Type B pancreatic cell (in vitro differentiated cells): Measurements from ENCODE around the gene MAMDC4. TPM values are rescaled to one million over a fixed set of nuclear protein-coding genes. Genes with fewer than 3 reads are reported as not detected.

Experiments used
- DNase-seq: peaks from one replicate; pipeline ENCODE4 v3.0.0; 2021; ENCODE audit warnings: mixed read lengths; ENCODE audit not compliant: unreplicated experiment; ENCODE audit errors: extremely low spot score
- H3K27ac Mint-ChIP-seq: 2 replicates; pipeline ENCODE4 v1.8.0; 2021; ENCODE audit warnings: mild to moderate bottlenecking, mixed read lengths
- H3K27me3 Mint-ChIP-seq: 2 replicates; pipeline ENCODE4 v1.8.0; 2021; ENCODE audit warnings: mixed read lengths
- H3K36me3 Mint-ChIP-seq: 2 replicates; pipeline ENCODE4 v1.8.0; 2021; ENCODE audit warnings: mixed read lengths
- H3K4me1 Mint-ChIP-seq: one replicate; pipeline ENCODE4 v1.8.0; 2021; ENCODE audit warnings: mixed read lengths; ENCODE audit not compliant: unreplicated experiment
- H3K4me3 Mint-ChIP-seq: 2 replicates; pipeline ENCODE4 v1.8.0; 2021; ENCODE audit warnings: mild to moderate bottlenecking, mixed read lengths
- H3K9me3 Mint-ChIP-seq: 2 replicates; pipeline ENCODE4 v1.8.0; 2021; ENCODE audit warnings: mixed read lengths
- total RNA-seq: library from RNA; stranded (reverse); gene quantifications from 2 replicates; pipeline ENCODE4 v1.2.1, GENCODE V29; 2021; ENCODE audit warnings: low replicate concordance
- TF ChIP-seq, protein P1 (sequence below): fragments of 200-600 bp; sonication (generic); conservative IDR thresholded peaks from 2 replicates; pipeline ENCODE4 v1.5.0; 2021; ENCODE audit warnings: antibody characterized with exemption, mild to moderate bottlenecking

MAMDC4 gene
- total RNA-seq, 1 donor from 2014 or later, result 29.1 TPM

DNA sequence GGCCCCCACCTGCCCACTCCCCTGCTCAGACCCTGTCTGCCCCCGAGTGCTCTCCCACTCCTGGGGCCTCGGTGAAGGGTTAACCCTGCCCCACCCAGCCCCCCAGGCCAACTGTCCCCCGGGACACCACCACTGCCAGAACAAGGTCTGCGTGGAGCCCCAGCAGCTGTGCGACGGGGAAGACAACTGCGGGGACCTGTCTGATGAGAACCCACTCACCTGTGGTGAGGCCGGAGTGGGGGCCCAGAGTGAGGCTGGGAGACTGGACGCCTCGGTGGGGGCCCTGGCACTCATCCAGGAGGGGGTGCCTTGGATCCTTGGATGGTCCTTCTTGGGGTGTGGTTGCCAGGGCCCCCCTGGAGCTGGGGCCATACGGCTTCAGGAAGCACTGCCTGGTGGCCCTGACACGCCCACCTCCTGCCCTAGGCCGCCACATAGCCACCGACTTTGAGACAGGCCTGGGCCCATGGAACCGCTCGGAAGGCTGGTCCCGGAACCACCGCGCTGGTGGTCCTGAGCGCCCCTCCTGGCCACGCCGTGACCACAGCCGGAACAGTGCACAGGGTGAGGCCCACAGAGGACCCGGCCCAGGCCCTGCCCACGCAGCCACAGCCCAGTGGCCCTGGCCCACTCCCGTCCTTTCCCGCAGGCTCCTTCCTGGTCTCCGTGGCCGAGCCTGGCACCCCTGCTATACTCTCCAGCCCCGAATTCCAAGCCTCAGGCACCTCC lies 2.1 kb downstream of the MAMDC4 start:
- Mint-ChIP-seq H3K4me1 (no peaks in the 10 kb centered on the region), H3K36me3 (no peaks in the 10 kb centered on the region), H3K4me3 (no peak overlapping the region), H3K27ac (no peak overlapping the region), H3K27me3 (no peaks in the 10 kb centered on the region), H3K9me3 (no peaks in the 10 kb centered on the region)
- DNase-seq, result no peak
- TF ChIP-seq, protein P1, sequence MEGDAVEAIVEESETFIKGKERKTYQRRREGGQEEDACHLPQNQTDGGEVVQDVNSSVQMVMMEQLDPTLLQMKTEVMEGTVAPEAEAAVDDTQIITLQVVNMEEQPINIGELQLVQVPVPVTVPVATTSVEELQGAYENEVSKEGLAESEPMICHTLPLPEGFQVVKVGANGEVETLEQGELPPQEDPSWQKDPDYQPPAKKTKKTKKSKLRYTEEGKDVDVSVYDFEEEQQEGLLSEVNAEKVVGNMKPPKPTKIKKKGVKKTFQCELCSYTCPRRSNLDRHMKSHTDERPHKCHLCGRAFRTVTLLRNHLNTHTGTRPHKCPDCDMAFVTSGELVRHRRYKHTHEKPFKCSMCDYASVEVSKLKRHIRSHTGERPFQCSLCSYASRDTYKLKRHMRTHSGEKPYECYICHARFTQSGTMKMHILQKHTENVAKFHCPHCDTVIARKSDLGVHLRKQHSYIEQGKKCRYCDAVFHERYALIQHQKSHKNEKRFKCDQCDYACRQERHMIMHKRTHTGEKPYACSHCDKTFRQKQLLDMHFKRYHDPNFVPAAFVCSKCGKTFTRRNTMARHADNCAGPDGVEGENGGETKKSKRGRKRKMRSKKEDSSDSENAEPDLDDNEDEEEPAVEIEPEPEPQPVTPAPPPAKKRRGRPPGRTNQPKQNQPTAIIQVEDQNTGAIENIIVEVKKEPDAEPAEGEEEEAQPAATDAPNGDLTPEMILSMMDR, result no peak

DNA sequence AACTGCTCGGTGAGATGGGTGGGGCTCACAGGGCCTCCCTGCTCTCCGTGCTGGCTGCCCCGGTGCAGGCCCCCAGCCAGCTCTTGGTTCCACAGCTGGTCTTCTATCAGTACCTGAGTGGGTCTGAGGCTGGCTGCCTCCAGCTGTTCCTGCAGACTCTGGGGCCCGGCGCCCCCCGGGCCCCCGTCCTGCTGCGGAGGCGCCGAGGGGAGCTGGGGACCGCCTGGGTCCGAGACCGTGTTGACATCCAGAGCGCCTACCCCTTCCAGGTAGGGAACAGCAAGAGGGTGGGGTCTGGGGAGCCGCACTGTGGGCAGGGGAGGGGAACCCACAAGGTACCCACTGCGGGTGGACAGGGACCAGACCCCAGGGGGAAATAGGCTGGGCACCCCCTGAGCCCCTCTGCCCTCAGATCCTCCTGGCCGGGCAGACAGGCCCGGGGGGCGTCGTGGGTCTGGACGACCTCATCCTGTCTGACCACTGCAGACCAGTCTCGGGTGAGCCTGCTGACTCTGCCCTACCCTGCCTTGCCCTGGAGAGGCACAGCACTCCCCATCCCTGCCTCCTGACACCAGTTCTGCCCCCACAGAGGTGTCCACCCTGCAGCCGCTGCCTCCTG lies 2.8 kb downstream of the MAMDC4 start:
- Mint-ChIP-seq H3K27ac (no peak overlapping the region), H3K9me3 (no peaks in the 10 kb centered on the region), H3K4me1 (no peaks in the 10 kb centered on the region), H3K4me3 (no peak overlapping the region), H3K27me3 (no peaks in the 10 kb centered on the region), H3K36me3 (no peaks in the 10 kb centered on the region)
- TF ChIP-seq, protein P1, result no peak
- DNase-seq, result no peak

DNA sequence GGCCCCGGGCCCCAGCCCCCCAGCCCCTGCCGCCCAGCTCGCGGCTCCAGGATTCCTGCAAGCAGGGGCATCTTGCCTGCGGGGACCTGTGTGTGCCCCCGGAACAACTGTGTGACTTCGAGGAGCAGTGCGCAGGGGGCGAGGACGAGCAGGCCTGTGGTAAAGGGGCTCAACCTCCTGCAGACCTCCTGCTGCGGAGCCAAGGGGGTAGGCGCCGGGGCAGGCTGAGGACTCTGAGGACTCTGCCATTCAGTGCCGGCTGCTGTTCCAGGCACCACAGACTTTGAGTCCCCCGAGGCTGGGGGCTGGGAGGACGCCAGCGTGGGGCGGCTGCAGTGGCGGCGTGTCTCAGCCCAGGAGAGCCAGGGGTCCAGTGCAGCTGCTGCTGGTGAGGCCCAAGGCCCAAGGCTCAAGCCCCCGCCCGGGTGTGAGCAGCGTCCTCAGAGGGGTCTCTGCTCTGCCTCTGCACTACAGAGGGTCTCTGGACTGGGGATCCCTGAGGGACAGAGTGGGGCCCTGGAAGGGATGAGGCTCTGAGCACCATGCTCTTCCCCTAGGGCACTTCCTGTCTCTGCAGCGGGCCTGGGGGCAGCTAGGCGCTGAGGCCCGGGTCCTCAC lies 3.4 kb downstream of the MAMDC4 start:
- TF ChIP-seq, protein P1, result no peak
- Mint-ChIP-seq H3K9me3 (no peaks in the 10 kb centered on the region), H3K36me3 (no peaks in the 10 kb centered on the region), H3K4me1 (no peaks in the 10 kb centered on the region), H3K4me3 (no peak overlapping the region), H3K27ac (no peak overlapping the region), H3K27me3 (no peaks in the 10 kb centered on the region)
- no peak for DNase-seq

DNA sequence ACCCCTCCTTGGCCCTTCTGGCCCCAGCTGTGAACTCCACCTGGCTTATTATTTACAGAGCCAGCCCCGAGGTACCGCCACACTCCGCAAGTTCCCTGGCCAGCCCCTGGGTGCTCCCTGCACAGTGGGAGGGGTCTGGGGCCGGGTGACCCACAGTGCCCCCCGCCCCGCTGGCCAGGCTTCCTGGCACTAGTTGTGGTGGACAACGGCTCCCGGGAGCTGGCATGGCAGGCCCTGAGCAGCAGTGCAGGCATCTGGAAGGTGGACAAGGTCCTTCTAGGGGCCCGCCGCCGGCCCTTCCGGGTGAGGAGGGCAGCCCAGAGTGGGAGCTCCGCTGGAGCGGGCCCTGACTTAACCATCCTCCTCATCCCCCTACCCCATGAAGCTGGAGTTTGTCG lies 3.9 kb downstream of the MAMDC4 start:
- TF ChIP-seq, protein P1, result no peak
- Mint-ChIP-seq H3K4me1 (no peaks in the 10 kb centered on the region), H3K4me3 (no peak overlapping the region), H3K27ac (no peak overlapping the region), H3K36me3 (no peaks in the 10 kb centered on the region), H3K27me3 (no peaks in the 10 kb centered on the region), H3K9me3 (no peaks in the 10 kb centered on the region)
- DNase-seq, result no peak

DNA sequence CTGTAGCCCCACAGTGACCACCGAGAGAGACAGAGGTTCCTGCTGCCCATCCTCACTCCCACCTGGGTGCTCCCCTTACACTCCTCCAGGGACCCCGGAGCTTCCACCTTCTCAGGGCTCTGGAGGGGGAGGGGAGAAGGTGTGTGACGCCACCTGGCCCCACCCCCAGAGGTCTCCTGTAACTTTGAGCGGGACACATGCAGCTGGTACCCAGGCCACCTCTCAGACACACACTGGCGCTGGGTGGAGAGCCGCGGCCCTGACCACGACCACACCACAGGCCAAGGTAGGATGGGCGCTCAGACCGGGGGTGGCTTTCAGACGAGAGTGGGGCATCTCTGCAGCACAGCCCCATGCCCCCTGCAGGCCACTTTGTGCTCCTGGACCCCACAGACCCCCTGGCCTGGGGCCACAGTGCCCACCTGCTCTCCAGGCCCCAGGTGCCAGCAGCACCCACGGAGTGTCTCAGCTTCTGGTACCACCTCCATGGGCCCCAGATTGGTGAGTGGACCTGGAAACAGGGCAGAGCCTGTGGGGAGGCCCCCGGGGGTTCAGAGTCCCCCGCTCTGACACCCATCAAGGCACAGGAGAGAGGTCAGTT lies 4.5 kb downstream of the MAMDC4 start:
- H3K4me3 Mint-ChIP-seq, result no peak overlapping the region
- TF ChIP-seq, protein P1, result no peak
- no peaks in the 10 kb centered on the region for H3K36me3 Mint-ChIP-seq
- no peaks in the 10 kb centered on the region for H3K9me3 Mint-ChIP-seq
- H3K27me3 Mint-ChIP-seq, result no peaks in the 10 kb centered on the region
- DNase-seq, result no peak
- no peak overlapping the region for H3K27ac Mint-ChIP-seq
- H3K4me1 Mint-ChIP-seq, result no peaks in the 10 kb centered on the region
